ENCODE data around the gene PTPRQ. TPM values are rescaled to one million over a fixed set of nuclear protein-coding genes. Genes with fewer than 3 reads are reported as not detected.
A peak's percentile ranks its signal among the peaks of the same experiment; 100 is the strongest.

Gene PTPRQ
- total RNA-seq, 1 donor: 5.4 TPM

GRCh38 chr12:80567401-80567800 lies 123.4 kb downstream of the PTPRQ start:
- Histone ChIP-seq H3K79me2 (ENCODE audit: insufficient read depth, low read length) (no peaks in the 10 kb centered on the region), H3K9me3 (ENCODE audit: low read depth, low read length) (no peaks in the 10 kb centered on the region), H3K4me1 (ENCODE audit: insufficient read depth, low read length) (peaks cover 13% of the 10 kb centered on the region), H4K20me1 (ENCODE audit: insufficient read depth, low read length) (no peaks in the 10 kb centered on the region), H3K36me3 (ENCODE audit: insufficient read depth, low read length) (no peaks in the 10 kb centered on the region), H3K27ac (ENCODE audit: low read depth, low read length) (peak overlapping the region; percentile 34), H3K27me3 (ENCODE audit: insufficient read depth, low read length) (no peaks in the 10 kb centered on the region), H3K4me2 (ENCODE audit: insufficient read depth, low read length) (no peak overlapping the region), H2AFZ (ENCODE audit: low read length) (peak overlapping the region; percentile 49), H3K4me3 (ENCODE audit: insufficient read depth, low read length) (no peak overlapping the region)
- TF ChIP-seq CTCF (IDR thresholded peaks at IDR 0.05; ENCODE audit: extremely low read depth, low read depth, low read length): no peak
- DNase-seq (ENCODE audit: insufficient read length, low spot score, missing footprints): no peak

DNA sequence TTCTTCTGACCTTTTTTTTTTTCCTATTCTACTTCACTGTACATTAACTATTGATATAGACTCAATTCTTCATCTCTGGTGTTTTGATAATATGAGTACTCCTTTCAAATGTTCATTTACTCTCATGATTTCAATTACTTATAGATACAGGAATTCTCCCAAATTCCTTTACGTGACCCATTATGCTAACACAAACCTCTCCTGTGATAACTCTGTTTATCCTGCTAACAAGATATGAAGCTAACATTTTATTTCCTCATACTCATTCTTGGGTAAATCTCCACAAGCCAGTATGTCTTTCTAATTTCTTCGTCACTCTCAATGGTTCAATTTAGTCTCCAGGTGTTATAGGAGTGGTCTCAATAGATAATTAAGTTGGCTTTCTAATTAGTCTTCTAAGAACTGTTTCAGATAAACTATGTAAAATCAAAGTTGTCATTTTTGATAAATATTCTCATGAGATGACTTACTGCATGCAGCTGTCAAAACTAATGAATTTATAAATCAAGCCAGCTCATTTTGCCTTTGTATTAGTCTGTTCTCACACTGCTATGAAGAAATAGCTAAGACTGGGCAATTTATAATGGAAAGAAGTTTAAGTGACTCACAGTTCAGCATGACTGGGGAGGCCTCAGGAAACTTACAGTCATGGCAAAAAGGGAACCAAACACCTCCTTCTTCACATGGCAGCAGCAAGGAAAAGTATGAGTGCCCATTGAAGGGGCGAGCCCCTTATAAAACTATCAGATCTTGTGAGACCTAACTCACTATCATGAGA lies 132.8 kb downstream of the PTPRQ start:
- H3K36me3 ChIP-seq (ENCODE audit: insufficient read depth, low read length): no peaks in the 10 kb centered on the region
- no peaks in the 10 kb centered on the region for H3K27me3 ChIP-seq (ENCODE audit: insufficient read depth, low read length)
- peak; percentile 32 for DNase-seq (ENCODE audit: insufficient read length, low spot score, missing footprints)
- H3K79me2 ChIP-seq (ENCODE audit: insufficient read depth, low read length): no peaks in the 10 kb centered on the region
- H2AFZ ChIP-seq (ENCODE audit: low read length): no peak overlapping the region
- no peaks in the 10 kb centered on the region for H3K9me3 ChIP-seq (ENCODE audit: low read depth, low read length)
- H3K4me2 ChIP-seq (ENCODE audit: insufficient read depth, low read length): no peak overlapping the region
- H3K4me3 ChIP-seq (ENCODE audit: insufficient read depth, low read length): no peak overlapping the region
- peak overlapping the region; percentile 12 for H3K27ac ChIP-seq (ENCODE audit: low read depth, low read length)
- peaks cover 29% of the 10 kb centered on the region for H3K4me1 ChIP-seq (ENCODE audit: insufficient read depth, low read length)
- TF ChIP-seq CTCF (IDR thresholded peaks at IDR 0.05; ENCODE audit: extremely low read depth, low read depth, low read length): no peak
- H4K20me1 ChIP-seq (ENCODE audit: insufficient read depth, low read length): no peaks in the 10 kb centered on the region

GRCh38 chr12:80580254-80580653 lies 136.2 kb downstream of the PTPRQ start:
- peaks cover 35% of the 10 kb centered on the region for H3K4me1 ChIP-seq (ENCODE audit: insufficient read depth, low read length)
- peak; percentile 80 for DNase-seq (ENCODE audit: insufficient read length, low spot score, missing footprints)
- peak overlapping the region; percentile 37 for H3K4me2 ChIP-seq (ENCODE audit: insufficient read depth, low read length)
- no peak for TF ChIP-seq CTCF (IDR thresholded peaks at IDR 0.05; ENCODE audit: extremely low read depth, low read depth, low read length)
- H3K4me3 ChIP-seq (ENCODE audit: insufficient read depth, low read length): no peak overlapping the region
- H3K36me3 ChIP-seq (ENCODE audit: insufficient read depth, low read length): no peaks in the 10 kb centered on the region
- no peaks in the 10 kb centered on the region for H4K20me1 ChIP-seq (ENCODE audit: insufficient read depth, low read length)
- H2AFZ ChIP-seq (ENCODE audit: low read length): no peak overlapping the region
- H3K9me3 ChIP-seq (ENCODE audit: low read depth, low read length): no peaks in the 10 kb centered on the region
- H3K27me3 ChIP-seq (ENCODE audit: insufficient read depth, low read length): no peaks in the 10 kb centered on the region
- no peaks in the 10 kb centered on the region for H3K79me2 ChIP-seq (ENCODE audit: insufficient read depth, low read length)
- peak overlapping the region; percentile 83 for H3K27ac ChIP-seq (ENCODE audit: low read depth, low read length)

- Histone ChIP-seq H3K4me3 (ENCODE audit: insufficient read depth, low read length) (no peak overlapping the region), H2AFZ (ENCODE audit: low read length) (no peak overlapping the region), H3K79me2 (ENCODE audit: insufficient read depth, low read length) (no peaks in the 10 kb centered on the region), H3K27ac (ENCODE audit: low read depth, low read length) (peak overlapping the region; percentile 83), H3K4me1 (ENCODE audit: insufficient read depth, low read length) (peaks cover 31% of the 10 kb centered on the region), H3K4me2 (ENCODE audit: insufficient read depth, low read length) (no peak overlapping the region), H3K9me3 (ENCODE audit: low read depth, low read length) (no peaks in the 10 kb centered on the region), H3K27me3 (ENCODE audit: insufficient read depth, low read length) (no peaks in the 10 kb centered on the region), H3K36me3 (ENCODE audit: insufficient read depth, low read length) (no peaks in the 10 kb centered on the region), H4K20me1 (ENCODE audit: insufficient read depth, low read length) (no peaks in the 10 kb centered on the region)
- no peak for TF ChIP-seq CTCF (IDR thresholded peaks at IDR 0.05; ENCODE audit: extremely low read depth, low read depth, low read length)
- DNase-seq (ENCODE audit: insufficient read length, low spot score, missing footprints): no peak
Observed at GRCh38 chr12:80581783-80582182, 137.7 kb downstream of the PTPRQ start.
